Lower leg skin (tissue), 4 donors: ENCODE data around the gene ESRP2. TPM values are rescaled to one million over a fixed set of nuclear protein-coding genes. Genes with fewer than 3 reads are reported as not detected.

ENCODE experiments used
- DNase-seq, 2 donors: peaks; one replicate each; pipeline ENCODE4 v3.0.0-alpha.2; 2019; ENCODE audit warnings: low spot score in 2 of 2
- H3K4me3 ChIP-seq: fragments of 200-600 bp; sonication (generic); 2 replicates; pipeline ENCODE4 v1.5.1; 2017; ENCODE audit warnings: mild to moderate bottlenecking, low read depth; ENCODE audit not compliant: poor library complexity, severe bottlenecking
- CTCF ChIP-seq, 3 donors: fragments of 450-650 bp; IDR thresholded peaks; one replicate each; pipeline ENCODE4 v1.5.1; 2016; ENCODE audit warnings: antibody characterized with exemption in 3 of 3, mild to moderate bottlenecking in 3 of 3, moderate library complexity in 2 of 3
- POLR2A ChIP-seq, 2 donors: fragments of 450-650 bp; IDR thresholded peaks; one replicate each; pipeline ENCODE4 v1.6.1; 2016 to 2017; ENCODE audit warnings: antibody characterized with exemption in 2 of 2, mild to moderate bottlenecking in 1 of 2, moderate library complexity in 1 of 2
- WGBS, 2 donors: methylation state at CpG; one replicate each; pipeline ENCODE4 v1.1.5; 2018; 5-methylcytosine and 5-hydroxymethylcytosine counted together
- intact Hi-C: fragments of 100-400 bp; cut with DNase I; formaldehyde crosslinking; loops from one replicate; pipeline ENCODE4 v1.15.0; 2023; ENCODE audit warnings: low total_unique reads
- total RNA-seq, 4 donors: library from RNA; depleted of rRNA; stranded (reverse); fragments of >200 nt; gene quantifications; one replicate each; pipeline ENCODE4 v1.1.0, GENCODE V29; 2016

The ESRP2 gene
- 100 to 1,000 TPM in 2 of 4 donors, 10 to 100 TPM in 2; 84.3 to 120 (median 97.2) TPM for total RNA-seq

GRCh38 chr16:68235887-68236136, at the start of gene ESRP2:
Gene ESRP2 (minus strand): TSS chr16:68236127. CDS start chr16:68236045, 82 bp downstream.
- 7 to 11% methylated on average over 20 to 21 of the region's 36 CpGs for WGBS, 2 donors

GRCh38 chr16:68285683-68286082, 49.8 kb upstream of the ESRP2 start:
- TF ChIP-seq CTCF (IDR thresholded peaks at IDR 0.05): no peak

More at GRCh38 chr16:68235887-68236136, at the start of gene ESRP2:
- no peak for TF ChIP-seq CTCF (IDR thresholded peaks at IDR 0.05)
- no peak for TF ChIP-seq POLR2A (IDR thresholded peaks at IDR 0.05)
- peak within 1 kb of the TSS; percentile 42 for H3K4me3 ChIP-seq
- intact Hi-C loops: loop anchor here (10.0 kb wide), 1 partner anchor 151 kb away; the partner anchor contains the start of gene NFATC3
- no peak for DNase-seq

GRCh38 chr16:68284847-68285246, 48.9 kb upstream of the ESRP2 start:
- no peak overlapping the region for H3K4me3 ChIP-seq
- TF ChIP-seq POLR2A (IDR thresholded peaks at IDR 0.05): no peak
- no peak for TF ChIP-seq CTCF (IDR thresholded peaks at IDR 0.05)
- WGBS, 2 donors: 65 to 67% methylated on average over 5 of the region's 5 CpGs
- intact Hi-C loops: no loop called here
- DNase-seq: no peak

More at GRCh38 chr16:68285683-68286082, 49.8 kb upstream of the ESRP2 start:
- no peak overlapping the region for H3K4me3 ChIP-seq
- DNase-seq: no peak
- intact Hi-C loops: no loop called here
- WGBS, 2 donors: 94 to 98% methylated on average over 3 of the region's 3 CpGs

GRCh38 chr16:68283801-68284598, 48.1 kb upstream of the ESRP2 start:
- intact Hi-C loops: no loop called here
- 51 to 55% methylated on average over 9 of the region's 9 CpGs for WGBS, 2 donors
- no peak overlapping the region for H3K4me3 ChIP-seq
- TF ChIP-seq POLR2A (IDR thresholded peaks at IDR 0.05): no peak
- TF ChIP-seq CTCF (IDR thresholded peaks at IDR 0.05): no peak
- DNase-seq: peak in 1 of 2 donors; percentile 73

GRCh38 chr16:68283346-68283745, 47.4 kb upstream of the ESRP2 start:
- intact Hi-C loops: no loop called here
- TF ChIP-seq CTCF (IDR thresholded peaks at IDR 0.05) (no peak), POLR2A (IDR thresholded peaks at IDR 0.05) (no peak)
- WGBS, 2 donors: 56 to 60% methylated on average over 5 of the region's 5 CpGs
- no peak overlapping the region for H3K4me3 ChIP-seq
- DNase-seq: no peak

- TF ChIP-seq POLR2A (IDR thresholded peaks at IDR 0.05): no peak
- no peak for TF ChIP-seq CTCF (IDR thresholded peaks at IDR 0.05)
- WGBS, 2 donors: 72 to 92% methylated on average over 4 of the region's 4 CpGs
These were observed 46.1 kb upstream of the ESRP2 start for GRCh38 chr16:68282064-68282452.

More at GRCh38 chr16:68282064-68282452, 46.1 kb upstream of the ESRP2 start:
- H3K4me3 ChIP-seq: no peak overlapping the region
- intact Hi-C loops: no loop called here
- no peak for DNase-seq
